ENCODE data around the gene VWF.
A peak's percentile ranks its signal among the peaks of the same experiment; 100 is the strongest.

The VWF gene

DNA sequence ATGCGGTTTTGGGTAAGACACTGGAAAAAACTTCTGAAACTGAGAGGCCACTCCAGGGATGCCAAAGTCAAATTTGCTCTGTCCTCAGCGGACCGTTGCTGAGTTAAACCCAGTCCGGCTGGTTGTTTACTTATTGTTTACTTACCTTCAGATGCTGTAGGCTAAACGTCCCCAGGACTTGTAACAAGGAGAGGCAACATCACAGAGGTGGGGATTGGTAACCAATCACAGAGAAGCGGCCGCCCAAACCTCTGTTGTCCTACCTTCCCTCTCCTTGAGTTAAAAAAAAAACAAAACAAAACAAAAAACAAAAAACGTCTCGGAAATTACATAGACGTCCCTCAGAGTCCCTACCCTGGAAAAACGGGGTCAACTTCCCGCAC is 179.8 kb downstream of the VWF start:
- DNase-seq, result no peak

DNA sequence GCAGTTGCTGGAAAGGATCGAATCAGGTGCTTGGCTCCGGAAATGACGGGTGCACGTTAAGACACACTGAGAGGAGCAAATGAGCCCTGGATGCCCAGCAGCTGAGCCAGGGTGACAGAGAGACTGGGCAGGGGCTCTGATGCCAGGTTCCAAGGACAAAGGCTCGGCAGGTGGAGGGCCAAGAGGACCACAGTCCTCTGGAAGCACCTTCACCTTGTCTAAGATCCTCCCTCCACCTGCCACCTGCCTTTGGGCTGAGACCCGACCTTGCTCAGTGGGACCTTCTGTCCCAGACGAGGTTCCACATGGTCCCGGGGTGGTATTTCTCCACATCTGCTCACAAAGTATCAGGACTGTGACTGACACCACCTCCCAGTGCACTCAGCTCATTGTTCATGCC is 180.4 kb downstream of the VWF start:
- no peak for DNase-seq

DNA sequence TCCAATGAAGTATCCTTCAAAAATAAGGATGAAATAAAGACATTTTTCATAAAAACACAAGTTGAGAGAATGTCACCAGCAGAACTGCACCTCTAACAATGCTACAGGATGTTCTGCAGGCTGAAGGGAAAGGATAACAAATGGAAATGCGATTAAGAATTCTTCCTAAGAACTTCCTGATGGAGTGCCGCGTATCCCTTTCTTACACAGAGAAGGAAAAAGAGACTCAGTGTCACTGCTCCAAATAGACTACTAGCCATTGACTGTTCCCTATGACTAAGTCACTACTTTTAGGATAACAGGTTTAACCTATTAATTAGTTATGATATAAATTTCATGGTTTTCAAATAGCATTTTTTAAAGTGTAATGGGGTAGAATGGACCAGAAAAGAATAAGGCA is 182.6 kb downstream of the VWF start:
- DNase-seq, result no peak

DNA sequence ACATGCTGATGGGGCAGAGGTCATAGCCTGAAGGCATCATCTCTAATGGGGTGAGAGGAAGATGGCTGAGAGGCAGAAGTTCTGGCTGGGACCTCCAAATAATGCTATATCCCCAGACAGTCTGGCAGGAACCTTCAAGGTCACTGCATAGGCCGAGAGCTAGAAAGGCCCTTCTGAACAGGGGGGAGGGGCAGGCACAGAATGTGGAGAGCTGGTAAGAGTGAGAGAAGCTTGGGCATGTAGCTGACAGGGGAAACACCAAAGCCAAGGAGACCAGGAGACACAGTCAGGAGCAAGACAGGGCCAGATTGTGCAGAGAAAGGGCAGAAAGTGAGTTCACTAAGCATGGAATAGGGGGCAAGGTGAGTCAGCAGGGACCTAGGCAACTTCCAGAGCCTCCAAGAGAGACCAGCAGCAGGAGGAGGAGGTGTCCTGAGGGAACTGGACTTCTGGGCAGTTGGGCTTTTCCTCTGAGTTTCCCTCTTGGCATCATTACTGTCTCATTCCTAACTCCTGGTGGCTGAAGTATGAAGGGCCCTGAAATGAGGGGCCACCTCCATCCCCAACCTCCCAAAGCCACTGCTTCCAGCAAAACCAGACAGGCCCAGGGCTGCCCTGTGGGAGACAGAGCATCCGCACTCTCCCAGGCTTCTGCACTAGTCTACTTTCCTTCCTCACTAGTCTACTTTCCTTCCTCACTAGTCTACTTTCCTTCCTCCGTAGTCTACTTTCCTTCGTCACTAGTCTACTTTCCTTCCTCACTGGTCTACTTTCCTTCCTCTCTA is 196.5 kb downstream of the VWF start:
- no peak for DNase-seq

DNA sequence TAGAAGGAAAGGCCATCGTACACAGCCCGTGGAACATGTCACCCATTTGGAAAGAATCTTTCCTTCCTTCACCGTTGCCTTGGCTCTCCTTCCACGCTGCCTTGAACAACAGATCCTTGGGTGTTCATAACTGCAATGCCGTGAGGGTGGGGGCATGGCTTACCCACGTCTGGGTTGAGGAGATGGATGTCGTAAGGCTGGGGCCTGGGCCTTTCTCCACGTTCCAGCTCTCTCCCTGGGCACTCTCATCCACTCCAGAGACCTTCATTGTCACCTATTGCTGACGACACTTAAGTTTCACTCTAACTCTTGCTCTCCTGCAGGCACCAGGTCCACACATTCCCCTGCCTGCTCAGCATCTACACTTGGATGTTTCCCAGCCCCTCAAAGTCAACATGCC is 198.8 kb downstream of the VWF start:
- DNase-seq, result no peak

DNA sequence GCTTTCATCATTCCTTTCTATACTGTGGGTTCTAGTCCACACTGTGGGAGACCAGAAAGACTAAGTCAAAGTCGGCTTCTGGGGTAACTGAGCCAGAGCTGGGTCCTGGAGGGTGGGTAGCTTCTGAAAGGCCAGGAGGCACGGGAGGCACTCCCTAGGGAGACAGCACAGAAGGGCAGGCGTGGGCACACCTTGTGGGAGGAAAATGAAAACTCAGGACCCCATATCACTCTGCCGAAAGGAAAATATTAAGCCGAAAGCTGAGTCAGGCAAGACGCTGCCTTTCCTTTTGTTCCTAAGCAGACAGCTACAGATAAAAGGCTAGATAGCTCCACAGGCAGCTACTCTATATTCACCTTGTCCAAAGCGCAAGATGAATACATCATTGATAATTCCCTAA is 200.1 kb downstream of the VWF start:
- DNase-seq, result no peak

DNA sequence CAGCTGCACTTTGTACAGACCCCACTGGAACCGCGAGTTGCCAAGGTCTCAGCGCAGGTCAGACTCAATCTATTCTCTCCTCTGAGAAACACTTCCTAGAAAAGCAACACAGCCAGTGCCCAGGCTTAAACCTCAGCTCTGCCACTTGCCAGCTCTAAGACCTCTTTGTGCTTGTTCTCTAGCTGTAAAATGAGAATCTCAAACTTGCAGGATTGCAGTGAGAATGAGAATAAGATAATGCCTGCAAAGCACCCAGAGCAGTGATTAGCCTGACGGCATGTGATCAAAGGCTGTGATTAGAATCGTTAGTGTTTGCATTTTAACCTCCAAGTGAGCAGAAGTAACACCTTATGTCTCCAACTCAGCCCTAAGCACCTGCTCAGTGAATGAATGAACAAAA is 200.7 kb downstream of the VWF start:
- DNase-seq, result no peak

DNA sequence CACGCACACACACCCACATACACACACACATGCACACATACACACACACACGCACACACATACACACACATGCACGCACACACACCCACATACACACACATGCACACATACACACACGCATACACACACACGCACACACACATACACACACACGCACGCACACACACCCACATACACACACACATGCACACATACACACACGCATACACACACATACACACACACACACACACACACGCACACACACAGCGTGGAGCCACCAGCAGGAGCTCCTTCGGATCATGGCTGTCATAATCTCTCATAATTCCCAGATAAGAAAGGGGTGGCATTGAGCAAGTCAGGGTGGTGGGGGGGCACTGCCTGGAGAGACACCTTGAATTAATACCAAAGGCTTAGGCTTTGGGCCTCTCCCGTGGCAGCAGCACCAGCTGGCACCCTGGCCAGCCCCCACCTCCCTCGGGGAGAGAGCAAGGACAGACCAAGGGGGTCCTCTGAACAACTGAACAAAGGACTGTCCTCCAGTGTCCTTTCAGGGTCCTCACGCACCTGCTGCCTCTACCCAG is 201.3 kb downstream of the VWF start:
- no peak for DNase-seq

DNA sequence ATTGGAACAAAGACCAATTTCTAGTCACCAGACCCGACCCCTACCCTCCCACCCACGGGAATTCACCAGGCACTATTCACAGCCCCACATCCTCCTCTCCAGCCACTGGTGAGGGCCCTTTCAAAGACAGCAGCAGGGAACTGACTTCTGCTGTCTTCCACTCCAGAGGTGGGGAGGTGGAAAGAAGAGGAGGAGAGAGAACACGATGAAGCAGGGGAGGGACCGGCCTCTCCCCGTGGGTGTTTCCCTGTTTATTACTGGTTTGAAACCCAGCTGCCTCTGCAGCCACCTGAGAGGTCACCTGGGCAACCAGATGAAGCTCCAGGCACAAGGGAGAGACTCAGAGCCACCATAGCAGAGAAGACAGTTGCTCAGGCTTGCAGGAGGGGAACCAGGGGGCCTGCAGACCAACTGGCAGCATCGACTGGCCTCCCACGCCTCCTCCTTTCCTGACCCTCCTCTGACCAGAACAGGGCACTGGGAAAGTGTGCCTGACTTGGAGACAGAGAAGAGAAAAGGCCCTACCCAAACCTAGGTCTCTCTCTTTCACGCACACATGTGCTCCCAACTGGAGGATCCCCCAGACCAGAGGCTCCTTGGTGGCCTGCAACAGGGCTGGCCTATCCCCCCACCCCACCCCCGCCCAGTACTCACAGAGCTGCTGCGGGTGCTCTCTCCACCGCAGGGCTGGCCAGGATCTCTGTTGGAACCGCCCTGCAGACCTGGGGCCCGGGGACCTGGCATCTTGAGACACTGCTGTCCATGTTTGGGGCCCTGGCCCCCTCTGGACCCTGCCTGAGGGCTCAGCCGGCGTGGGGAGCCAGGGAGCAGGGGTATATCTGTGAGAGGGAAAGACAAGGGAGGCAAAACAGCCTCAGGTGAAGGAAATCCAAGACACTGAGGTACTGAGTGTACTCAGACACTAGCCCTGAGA is 202.2 kb downstream of the VWF start:
- DNase-seq, result no peak

DNA sequence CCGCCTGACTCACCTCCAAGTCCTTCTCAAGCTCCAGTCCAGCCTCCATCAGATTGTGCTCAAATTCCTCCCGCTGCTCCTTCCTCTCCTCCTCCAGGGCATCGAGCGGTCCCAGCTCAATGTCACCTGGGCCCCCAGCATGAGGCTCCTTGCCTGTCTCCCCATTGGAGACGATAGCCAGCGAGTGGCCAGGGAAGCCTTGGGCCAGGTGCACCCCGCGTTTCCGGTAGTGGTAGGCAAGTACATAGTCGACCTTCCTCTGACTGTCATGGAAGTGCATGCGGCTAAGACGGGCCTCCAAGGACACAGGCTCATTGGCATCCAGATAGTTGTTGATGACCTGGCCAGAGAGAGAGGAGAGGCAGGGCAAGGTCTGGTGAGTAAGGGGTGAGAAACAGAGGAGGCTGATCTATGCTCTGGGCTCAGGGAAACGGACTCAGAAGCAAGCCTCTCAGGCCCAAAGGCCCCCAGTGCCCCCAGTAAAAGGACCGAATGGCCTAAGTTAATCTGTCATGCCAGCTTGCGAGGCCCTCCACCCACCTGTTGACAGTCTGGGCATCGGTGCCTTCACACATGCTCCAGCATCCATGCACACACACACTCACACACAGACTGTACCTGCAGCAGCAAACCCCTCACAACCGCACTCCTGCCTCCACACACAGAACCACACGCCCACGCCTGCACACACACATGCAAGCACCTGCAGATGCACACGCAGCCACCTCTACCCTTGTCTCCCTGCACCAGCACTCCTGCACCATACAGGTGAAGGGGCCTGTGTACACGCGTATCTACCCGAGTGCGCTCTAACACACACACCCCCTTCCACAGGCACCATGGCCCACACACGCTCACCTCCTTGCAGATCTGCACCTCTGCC is 203.2 kb downstream of the VWF start:
- DNase-seq, result no peak

DNA sequence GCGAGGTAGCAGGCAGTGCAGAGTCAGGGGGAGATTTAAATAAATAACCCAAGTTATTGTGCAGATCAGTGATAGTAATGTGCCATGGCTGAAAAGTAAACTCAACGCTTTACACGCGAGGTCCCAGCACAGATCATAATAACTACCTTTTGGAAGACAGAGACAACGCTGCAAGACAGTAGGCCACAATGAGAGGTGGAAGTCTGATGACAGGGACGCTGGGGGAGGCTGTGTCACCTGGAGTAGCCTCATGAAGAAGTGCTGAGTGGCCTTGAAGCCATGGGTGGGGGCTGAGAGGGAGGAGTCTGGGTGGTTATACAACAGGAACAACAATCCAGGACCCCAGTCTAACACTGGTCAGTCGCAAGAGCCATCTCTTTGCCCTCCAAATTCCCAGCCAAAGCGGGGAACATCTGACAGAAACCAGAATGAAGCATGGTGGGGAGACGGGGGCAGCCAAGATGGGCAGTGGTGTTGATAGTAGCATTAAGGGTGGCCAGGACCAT is 207.6 kb downstream of the VWF start:
- DNase-seq, result no peak

DNA sequence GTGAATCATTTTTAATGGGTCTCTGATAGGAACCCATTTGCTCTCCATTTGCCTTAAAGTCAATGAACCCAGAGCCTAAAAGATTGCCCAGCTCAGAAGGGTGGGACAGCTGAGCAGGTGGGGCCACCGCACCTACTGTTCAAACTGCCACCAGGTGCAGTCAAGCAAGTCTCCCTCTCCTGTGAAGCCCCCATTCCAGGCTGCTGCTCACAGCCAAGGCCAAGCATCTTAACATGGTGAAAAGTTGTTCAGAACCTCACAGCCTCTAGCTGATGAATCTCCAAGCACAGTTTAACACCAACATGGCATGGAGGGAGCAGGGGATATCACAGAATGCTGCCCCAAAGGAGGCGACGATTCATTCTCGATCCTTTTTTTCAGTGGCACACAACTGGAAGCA is 209.0 kb downstream of the VWF start:
- DNase-seq, result no peak

DNA sequence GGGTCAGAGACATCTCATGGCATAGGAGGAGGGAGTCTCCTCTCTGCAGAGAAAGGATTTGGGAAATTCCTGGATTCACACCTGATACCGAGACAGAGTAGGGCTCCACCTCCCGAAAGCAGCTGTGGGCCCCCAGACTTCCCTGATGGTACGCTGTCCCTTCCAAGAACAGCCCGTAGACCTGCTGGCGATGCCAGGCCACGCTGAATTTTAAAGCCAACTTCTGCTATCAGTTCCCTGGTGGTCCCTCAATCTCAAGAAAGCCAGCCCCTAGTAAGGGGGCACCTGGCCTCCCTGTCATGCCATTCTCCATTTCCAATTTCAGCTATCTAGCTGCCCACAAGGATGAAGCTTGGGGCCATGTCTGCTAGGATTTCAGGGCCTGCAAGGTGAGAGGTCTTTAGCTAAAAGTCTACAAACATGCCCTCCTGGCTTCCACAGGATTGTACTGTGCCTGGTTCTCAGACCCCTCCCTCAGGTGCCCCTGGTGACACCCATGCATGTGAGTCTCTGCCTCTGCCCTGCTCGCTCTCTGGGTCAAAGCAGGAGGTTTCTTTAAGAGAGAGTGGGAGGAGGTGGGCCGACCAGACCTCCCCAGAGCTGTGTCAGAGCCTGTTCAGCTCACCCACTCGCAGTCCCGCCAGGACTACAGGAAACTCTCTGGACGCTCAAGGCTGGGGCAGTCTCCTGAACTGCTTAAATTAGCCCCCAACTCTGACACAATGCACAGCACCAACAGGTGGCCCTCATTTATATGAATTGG is 209.9 kb downstream of the VWF start:
- DNase-seq, result no peak

DNA sequence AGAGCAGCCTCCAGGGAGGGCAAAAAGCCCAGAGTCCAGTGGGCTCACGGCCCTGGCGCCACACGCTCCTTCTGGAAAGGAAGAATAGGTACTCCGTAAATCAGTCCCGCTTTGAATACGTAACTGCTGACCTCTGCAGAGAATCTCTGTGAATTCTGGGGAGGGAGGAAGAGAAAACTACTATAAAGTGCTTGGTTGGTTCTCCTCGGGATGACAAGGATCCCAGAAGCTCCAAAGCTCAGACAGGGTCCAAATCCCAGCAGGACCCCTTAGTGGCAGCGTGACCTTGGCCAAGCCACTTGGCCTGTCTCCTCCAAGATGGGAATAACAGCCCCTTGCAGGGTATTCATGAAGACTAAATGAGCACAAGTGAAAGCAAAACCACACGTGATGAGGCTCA is 211.1 kb downstream of the VWF start:
- no peak for DNase-seq

DNA sequence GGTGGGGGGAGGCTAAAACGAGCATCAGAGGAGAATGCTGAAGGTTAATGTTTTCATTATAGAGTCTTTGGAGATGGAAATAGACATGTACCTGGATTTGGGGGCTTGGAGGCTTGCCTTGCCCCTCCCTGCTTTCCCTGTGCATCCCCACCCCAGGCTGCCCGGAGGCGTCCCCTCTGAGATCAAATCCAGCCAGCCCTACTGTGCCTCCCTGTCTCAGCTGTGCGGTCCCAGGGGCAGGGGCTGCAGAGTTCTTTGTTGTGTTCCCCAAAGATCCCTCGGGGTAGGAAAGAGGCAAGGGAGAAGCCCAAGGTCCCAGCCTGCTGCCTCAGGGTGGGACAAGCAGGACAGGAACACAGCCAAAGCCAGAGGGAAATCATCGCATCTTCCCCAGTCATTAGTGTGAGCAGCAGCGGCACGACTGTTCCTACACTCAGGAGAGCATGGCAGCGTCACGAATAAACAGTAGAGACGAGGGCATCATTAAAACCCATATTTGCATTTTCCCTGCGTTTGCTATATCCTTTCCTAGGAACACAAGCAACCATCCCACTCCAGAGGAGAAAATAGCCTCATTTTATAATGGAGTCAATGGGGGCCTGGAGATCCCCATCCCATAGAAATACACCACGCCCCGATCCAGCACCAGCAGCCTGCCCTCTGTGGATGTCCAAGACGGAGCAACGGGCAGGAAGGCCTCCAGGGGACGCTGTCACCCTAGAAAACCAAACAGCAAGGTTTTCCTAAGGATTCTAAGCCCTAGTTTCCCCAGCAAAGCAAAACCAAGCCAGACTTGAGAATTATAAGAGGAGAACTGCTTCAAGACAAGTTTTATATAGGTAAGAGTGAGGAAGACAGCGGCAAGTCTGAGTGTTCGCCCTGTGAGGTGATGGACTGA is 211.8 kb downstream of the VWF start:
- DNase-seq, result peak; percentile 23

DNA sequence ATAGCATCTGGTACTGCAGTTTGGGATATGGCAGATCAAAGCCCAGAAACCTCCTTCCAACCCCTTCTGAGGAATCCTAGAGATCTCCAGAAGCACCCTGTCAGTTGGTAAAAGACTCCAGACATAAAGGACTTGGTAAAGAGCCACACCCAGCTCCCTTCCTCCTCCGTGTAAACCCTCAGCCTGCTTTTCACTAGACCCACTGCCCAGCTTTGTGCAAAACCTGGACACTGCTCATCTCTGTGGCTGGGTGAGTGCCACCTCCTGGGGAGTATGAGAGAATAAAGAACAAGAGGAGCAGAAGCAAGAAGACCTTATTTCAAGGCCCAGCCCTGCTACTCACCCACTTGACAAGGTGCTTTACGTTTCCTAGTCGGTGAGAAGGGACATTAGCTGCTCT is 212.5 kb downstream of the VWF start:
- peak; percentile 20 for DNase-seq

DNA sequence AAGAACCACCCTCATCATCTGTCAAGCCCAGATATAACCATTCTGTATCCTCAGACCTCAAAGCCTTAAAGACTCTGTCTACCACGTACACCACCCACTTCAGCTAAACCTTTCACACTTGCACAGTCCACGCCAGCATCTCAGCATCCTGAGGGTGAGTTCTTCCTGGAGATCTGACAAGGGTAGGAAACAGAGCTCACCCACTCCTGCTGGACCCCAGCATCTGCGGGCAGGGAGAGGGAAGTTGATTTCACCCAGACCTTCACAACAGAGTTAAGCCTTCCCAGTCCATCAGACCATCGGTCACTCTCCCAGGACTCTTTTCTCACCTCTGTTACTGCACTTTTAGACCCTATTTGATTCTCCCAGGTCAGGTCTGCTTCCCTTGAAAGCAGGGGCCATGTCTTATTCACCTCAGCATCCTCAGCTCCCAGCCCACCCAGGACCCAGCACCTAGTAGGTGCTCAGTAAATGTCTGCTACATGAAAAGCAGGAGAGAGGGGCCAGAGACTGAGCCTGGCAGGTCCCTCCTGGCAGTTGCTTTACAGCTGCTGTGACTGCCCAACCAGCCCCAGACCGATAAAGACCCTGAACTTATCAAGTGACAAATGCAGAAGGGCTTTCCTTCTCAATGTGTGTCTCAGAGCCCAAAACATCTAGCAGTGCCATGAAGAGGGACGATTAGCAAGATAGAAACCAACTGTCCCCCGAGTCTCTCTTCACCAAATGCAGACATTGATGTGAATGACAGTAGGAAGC is 213.5 kb downstream of the VWF start:
- no peak for DNase-seq

DNA sequence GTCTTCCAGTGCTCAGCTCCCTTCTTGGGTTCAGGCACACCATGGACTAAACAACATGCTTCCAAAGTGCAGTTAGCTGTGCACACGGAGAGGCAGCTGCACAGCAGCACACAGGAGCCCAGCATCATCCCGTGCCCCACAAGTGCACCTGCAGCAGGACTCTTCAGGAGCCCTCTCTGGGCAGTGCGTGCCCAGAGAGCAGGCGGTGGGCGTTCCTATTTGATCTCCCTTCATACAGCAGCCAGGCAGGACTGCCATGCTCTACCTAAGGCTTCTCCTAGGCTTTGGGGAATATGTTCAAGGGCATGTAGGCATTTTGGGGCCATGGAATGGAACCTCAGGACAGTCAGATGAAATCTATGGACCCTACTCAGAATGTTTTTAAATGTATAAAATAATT is 214.9 kb downstream of the VWF start:
- peak; percentile 11 for DNase-seq

DNA sequence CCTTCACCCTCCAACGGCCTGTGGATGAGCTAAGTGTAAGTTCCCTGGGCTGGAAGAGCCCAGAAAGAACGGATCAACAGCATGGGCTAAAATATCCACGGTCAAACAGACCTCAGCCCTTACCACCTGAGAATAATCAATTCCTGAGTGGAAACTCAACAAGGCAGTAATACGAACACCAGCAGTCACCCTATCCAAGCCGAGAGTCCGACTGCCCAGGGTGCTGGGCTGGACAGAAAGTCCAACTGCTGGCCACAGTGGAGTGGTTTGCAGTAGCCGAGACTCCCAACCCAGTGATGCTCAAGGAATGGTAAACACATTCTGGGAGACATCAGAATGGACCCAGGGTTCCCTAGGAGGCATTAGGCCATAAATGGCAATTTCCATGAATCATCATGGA is 216.2 kb downstream of the VWF start:
- DNase-seq, result peak; percentile 9

DNA sequence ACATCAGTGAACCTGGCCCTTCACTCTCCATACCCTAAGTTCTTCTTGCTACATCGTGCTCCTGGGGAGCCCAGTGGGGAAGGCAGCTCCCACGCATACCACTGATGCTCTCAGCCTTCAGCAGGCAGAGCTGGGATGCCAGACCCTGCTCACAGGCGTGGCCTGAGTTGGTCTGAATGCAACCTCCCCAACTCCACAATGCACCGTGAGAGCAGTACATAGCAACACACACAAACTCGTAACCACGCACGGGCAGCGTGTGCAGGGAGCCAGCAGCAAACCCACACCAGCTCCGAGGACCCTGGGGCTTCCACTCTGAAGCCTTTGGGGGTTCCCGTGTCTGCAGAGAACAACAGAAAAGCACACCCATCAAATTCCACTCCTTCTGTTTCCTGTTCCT is 216.7 kb downstream of the VWF start:
- no peak for DNase-seq
